GM12865 (cell line): ENCODE data around the gene MRPL1.

Experiments
- DNase-seq: peaks from one replicate; pipeline ENCODE4 v3.0.0; 2010; ENCODE audit warnings: low read depth
- H3K4me3 ChIP-seq: 2 replicates; pipeline ENCODE4 v1.5.1; 2011; ENCODE audit warnings: mild to moderate bottlenecking, low read depth, low read length, control low read depth
- TF ChIP-seq, protein P1 (sequence below): IDR thresholded peaks from 2 replicates; pipeline ENCODE4 v1.5.1; 2011; ENCODE audit warnings: low read length, control low read depth, low read depth, inconsistent platforms; ENCODE audit not compliant: insufficient read depth; ENCODE audit errors: missing control alignments

The MRPL1 gene

GRCh38 chr4:77893451-77893850 is 30.8 kb downstream of the MRPL1 start:
- DNase-seq, result peak; percentile 12
- TF ChIP-seq, protein P1, sequence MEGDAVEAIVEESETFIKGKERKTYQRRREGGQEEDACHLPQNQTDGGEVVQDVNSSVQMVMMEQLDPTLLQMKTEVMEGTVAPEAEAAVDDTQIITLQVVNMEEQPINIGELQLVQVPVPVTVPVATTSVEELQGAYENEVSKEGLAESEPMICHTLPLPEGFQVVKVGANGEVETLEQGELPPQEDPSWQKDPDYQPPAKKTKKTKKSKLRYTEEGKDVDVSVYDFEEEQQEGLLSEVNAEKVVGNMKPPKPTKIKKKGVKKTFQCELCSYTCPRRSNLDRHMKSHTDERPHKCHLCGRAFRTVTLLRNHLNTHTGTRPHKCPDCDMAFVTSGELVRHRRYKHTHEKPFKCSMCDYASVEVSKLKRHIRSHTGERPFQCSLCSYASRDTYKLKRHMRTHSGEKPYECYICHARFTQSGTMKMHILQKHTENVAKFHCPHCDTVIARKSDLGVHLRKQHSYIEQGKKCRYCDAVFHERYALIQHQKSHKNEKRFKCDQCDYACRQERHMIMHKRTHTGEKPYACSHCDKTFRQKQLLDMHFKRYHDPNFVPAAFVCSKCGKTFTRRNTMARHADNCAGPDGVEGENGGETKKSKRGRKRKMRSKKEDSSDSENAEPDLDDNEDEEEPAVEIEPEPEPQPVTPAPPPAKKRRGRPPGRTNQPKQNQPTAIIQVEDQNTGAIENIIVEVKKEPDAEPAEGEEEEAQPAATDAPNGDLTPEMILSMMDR, result no peak
- H3K4me3 ChIP-seq, result no peak overlapping the region

- TF ChIP-seq, protein P1, result no peak
- H3K4me3 ChIP-seq, result no peak overlapping the region
- DNase-seq, result no peak
Measured at GRCh38 chr4:77899607-77900006, 37.0 kb downstream of the MRPL1 start.

DNA sequence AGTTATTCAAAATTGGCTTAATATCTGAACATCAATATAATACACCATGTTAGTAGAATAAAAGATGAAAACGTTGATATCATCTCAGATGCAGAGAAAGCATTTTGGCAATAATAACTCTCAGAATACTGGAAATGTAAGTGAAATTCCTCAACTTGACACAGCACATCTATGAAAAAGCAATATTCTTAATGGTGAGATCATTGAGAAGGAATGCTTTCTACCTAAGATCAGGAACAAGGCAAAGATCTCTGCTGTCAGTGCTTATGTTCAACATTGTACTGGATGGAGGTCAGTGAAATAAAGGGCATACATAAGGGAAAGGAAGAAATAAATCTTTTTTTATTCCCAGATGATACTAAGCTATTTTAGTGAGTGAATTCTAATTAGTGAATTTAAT is 40.6 kb downstream of the MRPL1 start:
- no peak overlapping the region for H3K4me3 ChIP-seq
- TF ChIP-seq, protein P1, result no peak
- no peak for DNase-seq

DNA sequence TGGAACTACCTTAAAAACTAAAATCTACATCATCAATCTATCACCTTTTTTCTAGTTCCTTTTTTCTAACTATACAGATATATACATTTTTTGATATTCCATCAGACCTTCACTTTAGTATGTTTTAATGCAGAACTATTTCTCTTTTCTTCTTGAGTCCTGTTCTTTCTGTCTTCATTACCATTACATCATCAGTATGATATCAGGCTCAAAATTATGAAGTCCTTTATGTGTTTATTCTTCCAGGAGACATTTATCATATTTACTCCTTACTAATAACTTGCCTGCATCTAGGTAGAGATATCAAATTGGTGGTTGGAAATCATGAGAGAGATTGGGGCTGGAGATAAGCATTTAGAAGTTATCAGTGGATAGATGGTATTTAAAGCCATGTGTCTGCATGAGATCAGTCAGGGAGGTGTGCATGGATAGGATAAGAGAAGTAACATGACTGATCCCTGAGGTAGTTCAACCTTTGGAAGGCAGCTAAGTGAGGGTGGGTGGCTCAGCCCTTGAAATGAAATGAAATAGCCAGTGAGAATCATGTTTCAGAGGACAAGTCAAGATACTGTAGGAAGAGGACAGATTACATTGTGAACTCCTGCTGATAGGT is 43.1 kb downstream of the MRPL1 start:
- H3K4me3 ChIP-seq, result no peak overlapping the region
- TF ChIP-seq, protein P1, result no peak
- DNase-seq, result no peak

GRCh38 chr4:77910676-77911075 is 48.0 kb downstream of the MRPL1 start:
- DNase-seq, result no peak
- TF ChIP-seq, protein P1, result no peak
- H3K4me3 ChIP-seq, result no peak overlapping the region

- H3K4me3 ChIP-seq, result no peak overlapping the region
- TF ChIP-seq, protein P1, result no peak
- DNase-seq, result no peak
Measured at GRCh38 chr4:77911091-77911490, 48.5 kb downstream of the MRPL1 start.

GRCh38 chr4:77911842-77912450 is 49.3 kb downstream of the MRPL1 start:
- DNase-seq, result peak; percentile 18
- TF ChIP-seq, protein P1, result no peak
- no peak overlapping the region for H3K4me3 ChIP-seq
